ENCODE results near the gene TTL.
"Not testable (repeated sequence)": the region's sequence is repeated elsewhere in the genome, so short reads cannot be mapped to it uniquely, and the experiment has no call there.

The TTL gene

DNA sequence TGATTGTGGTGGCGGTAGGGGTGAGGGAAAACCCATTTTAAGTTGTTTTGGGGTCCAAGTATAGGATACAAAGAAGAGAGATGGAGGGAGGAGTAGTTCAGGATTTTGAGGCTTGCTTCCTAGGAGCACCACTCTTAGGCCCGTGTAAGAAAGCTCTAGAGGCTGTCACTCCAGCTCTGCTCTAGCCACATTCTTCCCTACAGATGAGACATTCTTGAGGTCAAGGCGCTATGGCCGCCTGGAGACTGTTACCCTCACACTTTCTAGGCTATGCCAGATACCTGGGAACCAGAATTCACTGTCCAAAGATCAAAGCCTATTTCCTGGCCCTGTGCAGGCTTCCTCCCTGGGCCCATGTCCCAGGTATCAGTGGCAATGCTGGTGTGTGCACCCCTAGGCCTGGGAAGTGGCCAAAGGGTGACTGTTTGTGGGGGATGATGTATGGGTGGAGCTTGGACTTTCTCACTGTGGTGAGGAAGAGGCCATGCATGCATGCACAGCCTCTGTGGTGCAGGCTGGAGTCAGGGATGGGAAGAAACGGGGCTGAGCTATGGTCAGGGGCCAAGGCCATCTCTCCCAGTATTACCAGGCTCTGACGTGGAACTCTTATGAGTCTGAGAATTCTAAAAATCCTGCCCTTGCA, 7.0 kb upstream of the TTL start:
- DNase-seq (ENCODE audit: low read depth), result no peak

DNA sequence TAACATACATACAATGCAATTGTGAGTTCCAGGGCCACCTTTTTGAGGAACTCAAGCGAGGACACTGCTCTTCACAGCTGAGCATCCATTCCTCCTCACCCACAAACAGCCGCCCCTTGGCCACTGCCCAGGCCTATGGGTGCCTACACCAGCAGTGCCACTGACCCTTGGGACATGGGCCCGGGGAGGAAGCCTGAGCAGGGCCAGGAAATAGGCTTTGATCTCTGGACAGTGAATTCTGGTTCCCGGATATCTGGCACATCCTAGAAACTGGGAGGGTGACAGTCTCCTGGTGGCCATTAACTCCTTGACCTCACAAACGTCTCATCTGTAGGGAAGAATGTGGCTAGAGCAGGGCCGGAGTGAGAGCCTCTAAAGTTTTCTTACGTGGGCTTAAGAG, 5.5 kb upstream of the TTL start:
- no peak for DNase-seq (ENCODE audit: low read depth)

DNA sequence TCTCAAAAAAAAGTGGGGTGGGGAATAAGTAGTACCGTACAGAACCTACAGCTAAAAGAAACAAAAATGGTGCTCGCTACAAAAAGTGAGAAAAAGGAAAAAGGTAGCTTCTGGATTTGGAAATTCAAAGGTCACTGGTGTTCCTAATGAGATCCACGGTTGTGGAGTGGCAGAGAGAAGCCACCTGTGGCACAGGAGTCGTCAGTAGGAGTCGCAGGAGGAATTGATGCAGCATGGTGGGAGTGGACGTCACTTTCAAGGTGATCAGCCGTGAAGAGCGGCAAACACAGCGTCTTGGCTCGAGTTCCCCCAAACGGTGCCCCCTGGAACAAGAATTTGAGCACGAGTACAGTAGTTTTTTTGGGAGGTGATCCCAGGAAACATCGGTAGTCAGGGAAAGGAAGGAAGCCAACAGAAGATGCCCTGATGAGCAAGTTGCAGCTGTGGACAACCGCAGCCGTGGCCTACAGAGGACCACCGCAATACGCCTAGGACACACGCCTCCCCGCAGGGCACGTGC, 1.4 kb upstream of the TTL start:
- DNase-seq (ENCODE audit: low read depth), result no peak

DNA sequence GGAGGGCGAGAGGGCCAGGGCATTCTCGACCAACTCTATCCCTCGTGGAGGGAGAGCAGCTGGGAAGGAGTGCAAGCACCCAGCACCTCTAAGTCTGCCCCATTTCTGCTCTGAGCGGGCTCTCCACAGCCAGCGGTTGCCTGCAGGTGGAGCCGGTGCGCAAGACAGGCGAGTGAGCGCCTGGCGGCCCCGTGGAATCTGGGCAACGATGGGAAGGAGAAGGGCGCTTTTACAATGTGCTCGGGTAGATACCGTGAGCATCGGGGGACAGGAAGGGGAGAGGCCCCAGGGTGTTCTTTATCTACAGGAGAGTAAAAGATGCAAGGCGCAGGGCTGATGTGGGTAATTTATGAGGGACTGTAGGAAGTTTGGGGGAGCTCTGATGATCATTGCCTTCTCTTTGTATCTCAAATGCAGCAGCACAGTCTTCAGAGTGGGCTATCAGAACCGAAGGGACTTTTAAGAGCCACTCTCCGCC, 867 bp upstream of the TTL start:
- DNase-seq (ENCODE audit: low read depth), result peak; percentile 68

DNA sequence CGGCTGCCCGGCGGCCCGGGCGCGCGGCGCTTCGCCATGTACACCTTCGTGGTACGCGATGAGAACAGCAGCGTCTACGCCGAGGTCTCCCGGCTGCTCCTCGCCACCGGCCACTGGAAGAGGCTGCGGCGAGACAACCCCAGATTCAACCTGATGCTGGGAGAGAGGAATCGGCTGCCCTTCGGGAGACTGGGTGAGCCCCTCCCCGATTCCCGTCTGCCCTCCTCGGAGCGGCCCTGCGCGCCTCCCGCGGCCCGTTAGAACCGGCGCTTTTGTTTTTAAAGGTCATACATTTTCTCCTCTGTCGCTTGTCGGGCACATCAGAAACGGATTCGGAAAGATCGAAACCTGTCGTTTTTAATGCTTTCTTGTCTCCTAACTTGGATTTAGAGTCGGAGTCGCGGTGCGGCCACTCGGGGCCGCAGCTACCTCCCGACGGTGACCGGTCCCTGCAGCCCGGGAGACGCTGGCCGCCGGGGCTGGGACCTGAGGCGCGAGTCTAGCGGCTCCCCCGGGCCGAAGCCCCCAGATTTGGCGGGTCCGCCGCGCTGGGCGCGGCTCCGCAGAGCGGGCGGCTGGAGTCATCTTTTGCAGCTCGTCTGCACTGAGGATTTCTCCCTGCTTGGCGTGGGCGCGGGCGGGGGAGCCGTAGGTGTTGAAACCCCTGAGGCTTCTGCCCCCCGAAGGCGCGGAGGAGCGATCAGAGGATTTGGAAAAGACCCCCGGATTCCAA, 519 bp downstream of the TTL start:
- no peak for DNase-seq (ENCODE audit: low read depth)

DNA sequence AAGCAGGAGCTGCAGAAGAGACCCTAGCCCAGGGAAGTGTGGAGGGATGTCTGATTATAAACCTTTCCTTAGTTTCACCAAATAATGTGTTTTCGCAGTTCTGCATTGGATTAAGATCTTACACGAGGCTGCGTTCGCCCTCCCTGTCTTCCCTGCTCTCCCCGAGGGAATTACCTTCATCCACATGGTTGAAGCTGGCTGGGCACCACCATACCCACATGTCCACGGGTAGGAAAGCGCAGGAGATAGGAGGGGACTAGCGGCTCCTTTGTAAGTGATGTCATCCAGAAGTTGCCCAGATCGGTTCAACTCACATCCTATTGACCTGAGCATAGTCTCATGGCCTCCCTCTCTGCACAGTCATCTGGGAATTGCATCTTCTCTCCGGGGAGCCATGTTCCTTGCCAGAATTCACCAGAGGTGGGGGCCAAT, 1.1 kb downstream of the TTL start:
- DNase-seq (ENCODE audit: low read depth), result no peak

DNA sequence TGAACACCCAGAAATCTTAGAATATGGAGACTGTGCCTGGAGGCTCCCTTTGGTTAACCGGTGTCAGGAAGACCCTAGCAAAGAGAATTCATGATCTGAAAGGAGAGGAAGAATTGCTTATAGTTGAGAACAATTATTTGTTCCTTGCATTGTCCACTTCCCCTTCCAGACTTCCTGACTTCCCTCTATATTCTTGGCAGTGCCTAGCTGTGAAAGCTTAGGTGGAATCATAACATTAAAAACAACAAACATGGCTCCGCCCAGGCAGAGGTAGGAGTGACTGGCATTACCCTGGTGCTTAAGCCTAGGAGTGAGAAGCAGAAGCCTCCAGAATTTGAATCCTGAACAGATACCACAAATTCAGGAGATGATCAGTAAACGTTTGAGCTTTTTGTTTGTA, 1.9 kb downstream of the TTL start:
- DNase-seq (ENCODE audit: low read depth), result no peak

DNA sequence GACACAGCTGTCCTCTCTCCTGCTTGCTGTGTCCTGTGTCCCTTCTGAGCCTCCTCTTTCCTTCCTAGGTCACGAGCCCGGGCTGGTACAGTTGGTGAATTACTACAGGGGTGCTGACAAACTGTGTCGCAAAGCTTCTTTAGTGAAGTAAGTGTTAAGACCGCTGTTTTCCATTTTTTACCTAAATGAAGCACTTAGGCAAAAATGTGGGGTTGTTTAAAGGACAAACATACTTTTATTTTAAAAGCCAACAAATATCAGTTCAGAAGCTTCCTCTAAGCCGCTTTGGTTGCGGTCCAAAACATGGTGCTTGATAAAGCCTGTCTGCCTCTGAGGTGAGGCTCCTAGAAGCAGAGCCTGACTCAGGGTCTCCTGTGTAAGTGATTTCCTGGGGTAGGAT, 3.9 kb downstream of the TTL start:
- no peak for DNase-seq (ENCODE audit: low read depth)

DNA sequence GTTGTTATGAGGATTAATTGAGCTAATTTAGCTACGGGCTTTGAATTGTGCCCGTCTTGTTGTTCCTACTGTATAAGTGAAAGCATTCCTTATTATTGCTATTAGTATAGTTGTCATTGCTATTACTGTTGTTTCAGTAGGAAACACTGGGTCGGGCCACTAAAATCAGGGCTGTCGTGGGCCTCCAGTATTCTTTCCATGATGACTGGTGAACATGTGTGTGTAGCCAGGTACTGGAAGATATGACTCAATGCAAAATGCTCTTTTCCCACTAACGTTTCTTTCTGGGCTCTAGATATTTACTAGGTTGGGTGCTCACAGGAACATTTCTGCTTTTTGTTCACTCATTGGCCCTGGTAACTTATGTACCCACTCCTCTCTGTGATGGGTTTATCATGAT, 4.9 kb downstream of the TTL start:
- DNase-seq (ENCODE audit: low read depth), result no peak

DNA sequence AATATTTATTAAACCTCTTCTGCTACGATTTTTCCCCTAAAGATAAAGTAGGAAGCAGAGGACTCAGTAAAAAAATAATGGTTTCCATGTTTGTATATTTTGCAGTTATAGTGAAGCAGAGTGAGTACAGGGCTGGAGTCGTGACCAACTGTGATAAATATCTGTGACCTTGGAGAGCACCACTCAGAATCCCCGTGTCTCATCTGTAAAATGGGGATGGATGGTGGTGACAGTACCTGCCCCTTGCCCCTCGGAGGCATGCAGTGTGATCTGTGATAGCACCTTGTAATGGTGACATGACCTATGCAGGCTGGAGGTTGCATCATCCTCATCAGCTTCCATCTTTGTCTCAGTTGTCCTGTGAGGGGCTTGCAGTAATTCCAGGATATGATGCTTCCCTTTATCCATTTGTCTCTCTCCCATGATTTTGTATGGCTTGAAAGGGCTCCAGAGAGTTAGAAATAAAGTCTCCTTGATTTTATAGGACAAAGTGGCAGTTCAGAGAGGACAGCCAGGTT, 5.5 kb downstream of the TTL start:
- DNase-seq (ENCODE audit: low read depth), result no peak

DNA sequence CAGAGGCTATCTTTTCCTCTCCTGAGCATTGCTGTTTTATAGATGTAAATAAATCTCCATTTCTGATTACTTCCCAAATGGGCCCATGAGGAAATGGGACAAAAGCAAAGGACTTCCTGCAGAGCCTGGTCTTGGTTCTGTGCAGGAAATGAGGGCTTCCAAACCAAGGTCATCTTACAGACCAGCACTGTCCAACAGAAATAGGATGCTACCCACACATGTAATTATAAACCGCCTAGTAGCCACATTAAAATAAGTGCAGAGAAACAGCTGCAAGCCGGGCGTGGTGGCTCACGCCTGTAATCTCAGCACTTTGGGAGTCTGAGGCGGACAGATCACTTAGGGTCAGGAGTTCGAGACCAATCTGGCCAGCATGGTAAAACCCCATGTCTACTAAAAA, 6.2 kb downstream of the TTL start:
- no peak for DNase-seq (ENCODE audit: low read depth)

DNA sequence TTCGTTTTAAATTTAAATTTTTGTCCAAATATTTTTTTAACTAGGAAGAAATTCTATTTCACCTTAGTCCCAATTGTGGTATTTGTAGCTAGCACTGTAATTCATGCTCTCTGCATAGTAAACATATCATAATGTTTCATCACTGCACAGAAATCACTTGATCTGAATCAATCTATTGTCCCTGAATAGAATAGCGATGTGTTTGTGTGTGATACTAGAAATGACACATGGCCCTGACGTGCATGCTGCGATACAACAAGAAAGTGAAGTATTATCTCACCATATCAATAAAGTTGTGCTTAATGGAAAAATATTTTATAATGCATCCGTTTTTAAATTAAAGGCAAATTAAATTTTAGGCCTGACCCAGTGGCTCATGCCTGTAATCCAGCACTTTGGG, 10.0 kb downstream of the TTL start:
- no peak for DNase-seq (ENCODE audit: low read depth)

DNA sequence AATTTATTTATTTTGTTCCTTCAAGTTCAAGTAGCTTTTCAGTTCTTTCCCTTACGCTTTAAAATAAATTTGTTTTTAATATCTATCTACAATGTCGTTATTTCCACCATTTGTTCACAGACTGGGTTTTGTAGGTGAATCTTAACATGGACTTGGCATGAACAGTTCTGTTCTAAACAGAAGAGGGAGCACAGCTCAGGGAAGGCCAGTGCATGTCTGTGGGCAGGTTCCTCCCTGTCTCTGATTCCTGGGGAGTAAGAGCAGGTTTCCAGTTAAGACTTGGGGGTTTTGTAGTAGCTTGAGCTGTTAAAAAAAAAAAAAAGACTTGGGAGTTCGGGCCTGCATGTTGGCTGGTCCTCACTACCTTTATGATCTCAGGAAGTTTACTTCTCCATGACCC, 11.1 kb downstream of the TTL start:
- no peak for DNase-seq (ENCODE audit: low read depth)

DNA sequence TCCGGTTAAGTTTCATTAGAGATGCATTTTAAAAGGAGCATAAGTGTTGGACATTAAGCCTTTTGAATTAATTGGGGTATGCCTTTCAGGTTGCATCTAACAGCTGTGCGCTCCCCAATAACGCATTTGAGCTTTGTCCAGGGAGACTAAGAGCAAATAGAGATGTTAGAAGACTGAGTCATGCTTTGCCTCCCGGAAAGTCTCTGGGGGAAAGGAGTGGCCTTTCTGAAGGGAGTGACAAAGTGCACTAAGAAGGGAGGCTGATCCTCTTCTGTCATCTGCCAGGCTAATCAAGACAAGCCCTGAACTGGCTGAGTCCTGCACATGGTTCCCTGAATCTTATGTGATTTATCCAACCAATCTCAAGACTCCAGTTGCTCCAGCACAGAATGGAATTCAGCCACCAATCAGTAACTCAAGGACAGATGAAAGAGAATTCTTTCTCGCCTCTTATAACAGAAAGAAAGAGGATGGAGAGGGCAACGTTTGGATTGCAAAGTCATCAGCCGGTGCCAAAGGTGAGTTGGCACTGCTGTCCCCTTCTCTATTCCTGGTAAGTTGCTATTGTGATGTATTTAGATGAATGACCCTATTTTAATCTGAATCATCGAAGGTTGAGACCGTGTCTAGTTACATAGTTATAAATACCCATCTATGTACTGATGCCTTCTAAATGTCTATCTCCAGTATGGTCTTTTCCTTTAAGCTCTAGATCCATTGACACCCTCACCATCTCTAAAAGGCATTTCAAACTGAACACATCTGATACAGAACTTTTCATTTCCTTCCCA, 12.1 kb downstream of the TTL start:
- DNase-seq (ENCODE audit: low read depth), result no peak

DNA sequence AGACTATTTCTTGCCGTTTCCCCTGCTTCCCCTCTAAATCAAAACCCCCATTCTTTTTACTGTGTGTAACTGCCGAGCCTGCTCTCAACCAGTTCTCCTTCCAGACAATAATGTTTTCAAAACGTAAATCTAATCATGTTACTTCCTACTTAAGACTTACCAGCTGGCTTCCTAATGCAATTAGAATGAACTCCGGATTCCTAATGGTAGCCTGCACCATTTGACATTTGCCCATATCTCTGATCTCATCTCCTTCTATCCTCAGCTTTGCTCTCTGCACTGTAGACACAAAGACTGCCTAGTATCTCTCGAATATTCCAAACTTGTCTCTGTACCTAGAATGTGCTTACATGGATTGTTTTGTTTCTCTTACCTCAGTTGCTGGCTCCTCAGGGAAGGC, 12.9 kb downstream of the TTL start:
- DNase-seq (ENCODE audit: low read depth), result no peak

DNA sequence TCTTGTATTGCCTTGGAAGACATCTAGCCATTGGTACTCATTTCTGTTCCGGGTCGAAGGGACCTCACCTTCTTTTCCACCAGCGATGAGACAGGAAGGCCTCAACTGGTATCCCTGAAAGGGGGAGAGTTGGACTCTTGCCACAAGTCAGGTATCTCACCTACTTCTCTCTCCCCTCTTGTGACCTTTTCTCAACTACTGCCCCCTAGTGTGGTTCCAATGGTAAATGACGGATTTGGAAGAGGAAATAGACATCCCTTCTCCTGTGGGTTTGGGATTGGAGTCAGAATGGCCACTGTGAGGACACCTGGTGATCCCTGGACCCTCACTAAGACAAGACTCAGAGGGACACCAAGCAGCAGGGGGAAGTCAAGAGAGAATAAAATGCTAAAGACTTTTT, 13.9 kb downstream of the TTL start:
- DNase-seq (ENCODE audit: low read depth), result not testable (repeated sequence)

DNA sequence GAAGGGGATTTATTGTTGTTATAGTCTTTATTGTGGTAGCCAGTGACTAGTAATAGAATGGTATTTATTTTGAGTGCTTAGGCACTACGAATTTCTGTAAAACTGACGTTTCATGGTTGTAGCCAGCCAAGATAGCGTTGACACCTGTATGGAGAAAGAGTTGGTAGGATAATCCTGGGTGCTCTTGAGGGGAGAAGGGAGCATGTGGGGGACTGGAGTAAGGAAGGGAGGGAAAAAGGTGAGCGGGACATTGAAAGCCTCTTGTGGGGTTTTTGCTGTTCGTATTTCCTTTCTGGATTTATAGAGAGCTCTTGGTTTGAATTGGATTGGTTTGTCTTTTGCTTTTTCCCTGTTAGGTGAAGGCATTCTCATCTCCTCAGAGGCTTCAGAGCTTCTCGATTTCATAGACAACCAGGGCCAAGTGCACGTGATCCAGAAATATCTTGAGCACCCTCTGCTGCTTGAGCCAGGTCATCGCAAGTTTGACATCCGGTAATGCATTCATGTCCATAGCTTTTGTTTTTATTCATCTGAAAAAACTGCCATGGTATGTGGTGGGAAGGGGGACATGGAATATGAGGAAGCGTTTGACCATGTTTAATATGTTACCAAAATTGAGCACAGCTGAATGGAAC, 19.0 kb downstream of the TTL start:
- not testable (repeated sequence) for DNase-seq (ENCODE audit: low read depth)

DNA sequence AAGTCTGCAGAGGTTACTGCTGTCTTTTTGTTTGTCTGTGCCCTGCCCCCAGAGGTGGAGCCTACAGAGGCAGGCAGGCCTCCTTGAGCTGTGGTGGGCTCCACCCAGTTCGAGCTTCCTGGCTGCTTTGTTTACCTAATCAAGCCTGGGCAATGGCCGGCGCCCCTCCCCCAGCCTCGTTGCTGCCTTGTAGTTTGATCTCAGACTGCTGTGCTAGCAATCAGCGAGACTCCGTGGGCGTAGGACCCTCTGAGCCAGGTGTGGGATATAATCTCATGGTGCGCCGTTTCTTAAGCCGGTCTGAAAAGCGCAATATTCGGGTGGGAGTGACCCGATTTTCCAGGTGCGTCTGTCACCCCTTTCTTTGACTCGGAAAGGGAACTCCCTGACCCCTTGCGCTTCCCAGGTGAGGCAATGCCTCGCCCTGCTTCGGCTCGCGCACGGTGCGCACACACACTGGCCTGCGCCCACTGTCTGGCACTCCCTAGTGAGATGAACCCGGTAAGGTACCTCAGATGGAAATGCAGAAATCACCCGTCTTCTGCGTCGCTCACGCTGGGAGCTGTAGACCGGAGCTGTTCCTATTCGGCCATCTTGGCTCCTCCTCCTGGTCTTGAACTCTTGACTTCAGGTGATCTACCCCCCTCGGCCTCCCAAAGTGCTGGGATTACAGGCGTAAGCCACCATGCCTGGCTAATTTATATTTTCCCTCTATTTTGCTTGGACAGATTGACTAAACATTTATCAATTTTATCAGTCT, 27.5 kb downstream of the TTL start:
- DNase-seq (ENCODE audit: low read depth), result not testable (repeated sequence)

DNA sequence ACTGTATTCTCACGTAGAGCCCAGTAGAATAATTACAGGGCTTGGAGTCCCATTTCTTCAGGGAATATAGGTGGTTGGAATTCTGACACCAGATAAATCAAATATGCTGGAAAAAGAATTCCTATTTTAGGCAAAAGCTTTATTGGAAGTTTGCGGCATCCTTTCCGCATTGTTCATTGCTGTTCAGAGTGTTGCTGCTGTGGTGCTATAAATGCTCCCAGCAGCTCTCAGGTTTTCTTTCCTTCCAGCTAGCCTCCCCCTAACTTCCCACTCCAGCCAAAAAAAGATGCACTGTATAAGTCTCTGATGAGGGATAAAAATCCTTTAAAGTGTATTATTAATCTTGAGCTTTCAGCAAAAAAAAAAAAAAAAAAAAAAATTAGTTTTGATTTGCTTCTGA, 34.8 kb downstream of the TTL start:
- no peak for DNase-seq (ENCODE audit: low read depth)

DNA sequence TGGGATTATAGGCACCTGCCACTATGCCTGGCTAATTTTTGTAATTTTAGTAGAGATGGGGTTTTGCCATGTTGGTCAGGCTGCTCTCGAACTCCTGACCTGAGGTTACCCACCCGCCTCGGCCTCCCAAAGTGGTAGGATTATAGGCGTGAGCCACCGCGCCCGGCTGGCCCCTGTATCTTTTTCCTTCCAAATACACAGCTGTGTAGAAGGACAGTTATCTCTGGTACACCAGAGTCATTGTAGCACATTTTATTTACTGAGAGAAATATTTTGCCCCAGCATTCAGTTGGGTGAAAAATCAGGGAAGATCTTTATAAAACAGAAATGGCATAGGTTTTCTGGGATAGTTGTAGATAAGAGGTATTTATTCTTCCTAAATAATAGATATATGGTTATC, 36.9 kb downstream of the TTL start:
- DNase-seq (ENCODE audit: low read depth), result no peak

DNA sequence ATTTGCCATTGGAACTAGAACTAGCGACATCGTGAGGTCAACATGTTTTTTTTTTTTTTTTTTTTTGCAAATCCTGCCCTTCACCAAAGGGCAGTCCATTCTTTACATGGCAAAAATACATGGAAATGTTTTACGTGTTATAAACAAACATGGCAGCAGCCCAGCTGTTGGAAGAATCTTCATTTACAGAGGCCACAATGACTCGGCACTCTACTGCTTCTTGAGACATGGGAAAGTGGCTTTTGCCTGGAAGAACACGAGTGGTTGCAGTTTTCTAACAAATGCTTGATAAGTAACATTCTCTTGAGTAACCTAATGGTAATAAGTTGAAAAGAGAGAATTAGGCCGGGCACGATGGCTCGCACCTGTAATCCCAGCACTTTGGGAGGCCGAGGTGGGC, 37.5 kb downstream of the TTL start:
- DNase-seq (ENCODE audit: low read depth), result no peak

Data from CMK (cell line).